ENCODE data around the gene CYP2J2. TPM values are rescaled to one million over a fixed set of nuclear protein-coding genes. Genes with fewer than 3 reads are reported as not detected.

Gene CYP2J2
- polyA plus RNA-seq, 1 donor from 2014 or later = not detected

DNA sequence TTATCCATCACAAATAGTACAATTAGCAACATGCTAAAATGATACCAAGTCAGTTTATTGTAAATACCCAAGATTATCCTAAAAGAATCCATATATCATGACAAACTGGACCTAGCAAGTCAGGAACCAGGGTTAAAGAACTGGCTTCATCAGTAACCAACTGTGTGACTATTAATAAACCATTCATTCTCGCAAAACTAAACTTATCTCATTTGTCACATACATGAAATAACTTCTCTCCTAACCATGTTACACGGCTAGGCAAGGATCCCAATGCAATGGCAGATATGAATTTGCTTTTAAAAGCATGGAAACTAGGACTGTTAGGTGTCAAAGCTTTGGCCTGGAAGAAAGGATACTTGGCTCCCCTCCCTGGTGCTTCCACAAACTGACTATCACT, 29.4 kb downstream of the CYP2J2 start:
- H3K36me3 ChIP-seq (ENCODE audit: insufficient read depth, low read length) = no peaks in the 10 kb centered on the region
- no peaks in the 10 kb centered on the region for H3K27me3 ChIP-seq (ENCODE audit: insufficient read depth, low read depth, low read length)
- no peak overlapping the region for H3K9ac ChIP-seq (ENCODE audit: low read length)
- H3F3A ChIP-seq (ENCODE audit: insufficient read depth, low read length, poor library complexity, severe bottlenecking) = no peaks in the 10 kb centered on the region
- TF ChIP-seq TAF1 (IDR thresholded peaks at IDR 0.05; ENCODE audit: low read depth) (no peak), EZH2 (IDR thresholded peaks at IDR 0.05; ENCODE audit: borderline replicate concordance, insufficient read depth, low read length, poor library complexity, severe bottlenecking) (no peak), MXI1 (conservative IDR thresholded peaks at IDR 0.05; ENCODE audit: poor library complexity, severe bottlenecking) (no peak), POLR2AphosphoS5 (IDR thresholded peaks at IDR 0.05) (no peak), EP300 (conservative IDR thresholded peaks at IDR 0.05; ENCODE audit: poor library complexity, severe bottlenecking) (no peak), RAD21 (conservative IDR thresholded peaks at IDR 0.05) (no peak), SMC3 (conservative IDR thresholded peaks at IDR 0.05; ENCODE audit: poor library complexity) (no peak)
- TF ChIP-seq, protein P1, sequence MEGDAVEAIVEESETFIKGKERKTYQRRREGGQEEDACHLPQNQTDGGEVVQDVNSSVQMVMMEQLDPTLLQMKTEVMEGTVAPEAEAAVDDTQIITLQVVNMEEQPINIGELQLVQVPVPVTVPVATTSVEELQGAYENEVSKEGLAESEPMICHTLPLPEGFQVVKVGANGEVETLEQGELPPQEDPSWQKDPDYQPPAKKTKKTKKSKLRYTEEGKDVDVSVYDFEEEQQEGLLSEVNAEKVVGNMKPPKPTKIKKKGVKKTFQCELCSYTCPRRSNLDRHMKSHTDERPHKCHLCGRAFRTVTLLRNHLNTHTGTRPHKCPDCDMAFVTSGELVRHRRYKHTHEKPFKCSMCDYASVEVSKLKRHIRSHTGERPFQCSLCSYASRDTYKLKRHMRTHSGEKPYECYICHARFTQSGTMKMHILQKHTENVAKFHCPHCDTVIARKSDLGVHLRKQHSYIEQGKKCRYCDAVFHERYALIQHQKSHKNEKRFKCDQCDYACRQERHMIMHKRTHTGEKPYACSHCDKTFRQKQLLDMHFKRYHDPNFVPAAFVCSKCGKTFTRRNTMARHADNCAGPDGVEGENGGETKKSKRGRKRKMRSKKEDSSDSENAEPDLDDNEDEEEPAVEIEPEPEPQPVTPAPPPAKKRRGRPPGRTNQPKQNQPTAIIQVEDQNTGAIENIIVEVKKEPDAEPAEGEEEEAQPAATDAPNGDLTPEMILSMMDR (IDR thresholded peaks at IDR 0.05; ENCODE audit: poor library complexity, severe bottlenecking) = no peak
- TF ChIP-seq, protein P2, sequence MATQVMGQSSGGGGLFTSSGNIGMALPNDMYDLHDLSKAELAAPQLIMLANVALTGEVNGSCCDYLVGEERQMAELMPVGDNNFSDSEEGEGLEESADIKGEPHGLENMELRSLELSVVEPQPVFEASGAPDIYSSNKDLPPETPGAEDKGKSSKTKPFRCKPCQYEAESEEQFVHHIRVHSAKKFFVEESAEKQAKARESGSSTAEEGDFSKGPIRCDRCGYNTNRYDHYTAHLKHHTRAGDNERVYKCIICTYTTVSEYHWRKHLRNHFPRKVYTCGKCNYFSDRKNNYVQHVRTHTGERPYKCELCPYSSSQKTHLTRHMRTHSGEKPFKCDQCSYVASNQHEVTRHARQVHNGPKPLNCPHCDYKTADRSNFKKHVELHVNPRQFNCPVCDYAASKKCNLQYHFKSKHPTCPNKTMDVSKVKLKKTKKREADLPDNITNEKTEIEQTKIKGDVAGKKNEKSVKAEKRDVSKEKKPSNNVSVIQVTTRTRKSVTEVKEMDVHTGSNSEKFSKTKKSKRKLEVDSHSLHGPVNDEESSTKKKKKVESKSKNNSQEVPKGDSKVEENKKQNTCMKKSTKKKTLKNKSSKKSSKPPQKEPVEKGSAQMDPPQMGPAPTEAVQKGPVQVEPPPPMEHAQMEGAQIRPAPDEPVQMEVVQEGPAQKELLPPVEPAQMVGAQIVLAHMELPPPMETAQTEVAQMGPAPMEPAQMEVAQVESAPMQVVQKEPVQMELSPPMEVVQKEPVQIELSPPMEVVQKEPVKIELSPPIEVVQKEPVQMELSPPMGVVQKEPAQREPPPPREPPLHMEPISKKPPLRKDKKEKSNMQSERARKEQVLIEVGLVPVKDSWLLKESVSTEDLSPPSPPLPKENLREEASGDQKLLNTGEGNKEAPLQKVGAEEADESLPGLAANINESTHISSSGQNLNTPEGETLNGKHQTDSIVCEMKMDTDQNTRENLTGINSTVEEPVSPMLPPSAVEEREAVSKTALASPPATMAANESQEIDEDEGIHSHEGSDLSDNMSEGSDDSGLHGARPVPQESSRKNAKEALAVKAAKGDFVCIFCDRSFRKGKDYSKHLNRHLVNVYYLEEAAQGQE (IDR thresholded peaks at IDR 0.05; ENCODE audit: borderline replicate concordance) = no peak
- no peaks in the 10 kb centered on the region for H3K79me2 ChIP-seq (replicated peaks; ENCODE audit: insufficient read depth, low read length)
- no peak overlapping the region for H3K27ac ChIP-seq (ENCODE audit: low read length)
- H3K9me2 ChIP-seq (ENCODE audit: insufficient read depth, low read length) = no peaks in the 10 kb centered on the region
- no peak overlapping the region for H3K4me2 ChIP-seq (ENCODE audit: low read length)
- no peak overlapping the region for H3K4me3 ChIP-seq (ENCODE audit: low read length)
- H3K9me3 ChIP-seq (ENCODE audit: low read length) = no peaks in the 10 kb centered on the region
- H2AFZ ChIP-seq (ENCODE audit: low read depth, low read length) = no peak overlapping the region
- no peaks in the 10 kb centered on the region for H4K20me1 ChIP-seq (ENCODE audit: insufficient read depth)

DNA sequence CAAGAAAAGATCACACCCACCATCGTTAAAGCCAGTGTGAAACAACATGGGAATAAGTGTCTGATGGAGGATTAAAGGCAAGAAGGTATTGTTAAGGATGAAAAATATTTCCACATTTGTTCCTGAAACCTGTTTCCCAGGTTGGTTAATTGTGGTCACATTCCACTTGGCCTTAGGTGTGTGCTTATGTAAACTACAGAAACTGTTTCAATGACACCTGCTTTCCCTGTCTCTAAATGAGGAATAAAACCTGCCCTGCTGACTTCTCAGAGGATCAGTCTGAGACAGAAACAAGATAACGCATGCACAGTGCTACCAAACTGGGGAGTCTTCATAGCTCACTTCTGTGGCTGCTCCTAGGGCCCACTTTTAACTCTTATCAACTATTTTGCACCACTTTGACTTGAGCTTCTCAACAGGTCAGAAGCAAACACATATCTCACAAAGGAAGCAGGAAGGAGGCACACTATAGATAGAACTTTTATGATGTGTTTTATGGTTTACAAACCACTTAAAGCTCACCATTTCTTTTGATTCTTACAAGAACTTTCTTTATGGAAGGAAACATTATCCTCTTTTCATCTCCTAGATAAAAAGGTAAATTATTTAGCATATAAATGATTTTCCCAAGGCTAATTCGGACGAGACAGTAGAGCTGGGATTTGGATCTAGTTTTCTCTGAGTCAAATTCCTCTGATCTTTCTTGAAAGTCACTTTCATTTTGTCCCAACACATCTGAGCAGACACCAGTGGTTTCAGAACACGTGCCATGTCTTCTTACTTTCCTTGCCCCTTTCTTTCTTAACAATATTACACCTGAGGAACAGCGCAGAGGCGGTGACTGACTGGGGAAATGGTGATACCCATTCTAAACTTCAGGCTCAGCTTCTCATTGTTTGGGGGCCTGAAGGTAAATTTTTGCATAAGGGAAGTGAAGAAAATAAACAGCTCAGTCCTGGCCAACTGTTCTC, 33.4 kb downstream of the CYP2J2 start:
- Histone ChIP-seq H4K20me1 (ENCODE audit: insufficient read depth) (no peaks in the 10 kb centered on the region), H3K9me3 (ENCODE audit: low read length) (no peaks in the 10 kb centered on the region), H3K4me2 (ENCODE audit: low read length) (no peak overlapping the region), H3K27ac (ENCODE audit: low read length) (no peak overlapping the region), H3K9ac (ENCODE audit: low read length) (no peak overlapping the region), H3F3A (ENCODE audit: insufficient read depth, low read length, poor library complexity, severe bottlenecking) (no peaks in the 10 kb centered on the region), H3K79me2 (replicated peaks; ENCODE audit: insufficient read depth, low read length) (no peaks in the 10 kb centered on the region), H3K27me3 (ENCODE audit: insufficient read depth, low read depth, low read length) (no peaks in the 10 kb centered on the region), H3K4me3 (ENCODE audit: low read length) (no peak overlapping the region), H3K36me3 (ENCODE audit: insufficient read depth, low read length) (no peaks in the 10 kb centered on the region), H3K9me2 (ENCODE audit: insufficient read depth, low read length) (no peaks in the 10 kb centered on the region), H2AFZ (ENCODE audit: low read depth, low read length) (no peak overlapping the region)
- TF ChIP-seq MXI1 (conservative IDR thresholded peaks at IDR 0.05; ENCODE audit: poor library complexity, severe bottlenecking) (no peak), SMC3 (conservative IDR thresholded peaks at IDR 0.05; ENCODE audit: poor library complexity) (no peak), TAF1 (IDR thresholded peaks at IDR 0.05; ENCODE audit: low read depth) (no peak), EP300 (conservative IDR thresholded peaks at IDR 0.05; ENCODE audit: poor library complexity, severe bottlenecking) (no peak), RAD21 (conservative IDR thresholded peaks at IDR 0.05) (no peak)
- TF ChIP-seq, protein P1 (IDR thresholded peaks at IDR 0.05; ENCODE audit: poor library complexity, severe bottlenecking) = no peak

Data from neural cell (in vitro differentiated cells).